Inflammatory macrophage treated with lipopolysaccharide for 4 hours (primary cell): ENCODE measurements around the gene MGST1.

Experiments used
- DNase-seq: peaks from one replicate; pipeline ENCODE4 v3.0.0-alpha.2; 2020

The MGST1 gene, protein sequence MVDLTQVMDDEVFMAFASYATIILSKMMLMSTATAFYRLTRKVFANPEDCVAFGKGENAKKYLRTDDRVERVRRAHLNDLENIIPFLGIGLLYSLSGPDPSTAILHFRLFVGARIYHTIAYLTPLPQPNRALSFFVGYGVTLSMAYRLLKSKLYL

DNA sequence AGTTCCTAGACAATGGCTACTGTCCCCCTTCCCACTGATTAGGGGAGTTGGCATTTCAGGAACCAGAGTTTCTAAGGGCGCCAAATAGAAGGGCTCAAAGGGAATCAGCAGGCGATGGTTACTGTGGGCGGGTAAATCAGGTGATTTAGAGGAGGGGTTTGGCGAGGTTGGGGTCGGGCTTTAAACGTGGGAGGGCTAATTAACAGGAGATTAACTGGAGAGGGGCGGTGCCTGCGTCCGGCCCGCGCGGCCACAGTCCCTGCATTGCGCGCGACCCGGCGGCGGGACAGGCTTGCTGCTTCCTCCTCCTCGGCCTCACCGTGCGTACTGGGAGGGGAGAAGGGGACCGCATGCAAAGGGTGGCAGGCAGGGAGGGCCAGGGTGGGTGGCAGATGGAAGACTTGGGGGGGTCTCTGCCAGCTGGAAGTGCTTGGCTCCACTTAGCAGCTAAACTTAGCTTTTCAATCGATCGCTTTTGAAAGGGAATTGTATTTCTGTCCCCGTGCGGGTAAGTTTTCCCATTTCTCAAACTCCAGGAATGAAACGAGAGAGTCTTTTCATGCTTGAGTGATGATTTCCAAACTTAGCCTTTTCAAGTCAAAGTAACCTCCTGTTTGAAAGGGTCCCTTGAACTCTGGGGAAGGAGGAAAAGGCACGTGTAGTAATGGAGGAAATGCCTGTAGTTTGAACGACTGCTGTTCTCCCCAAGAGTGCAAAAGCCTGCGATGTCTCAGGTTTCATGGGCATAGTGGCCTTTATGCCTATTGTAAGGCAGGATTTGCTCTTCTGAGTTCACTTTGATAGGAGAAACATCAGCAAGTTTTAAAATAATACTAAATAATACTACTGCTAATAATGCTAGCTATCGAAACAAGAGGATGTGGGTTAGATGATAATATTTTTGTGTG, at the start of gene MGST1:
TSS of gene MGST1 (plus strand) at position 255 of the 908 bp plus-strand sequence. CDS start 6,608 bp downstream, outside the sequence.
- peak; percentile 49 for DNase-seq

DNA sequence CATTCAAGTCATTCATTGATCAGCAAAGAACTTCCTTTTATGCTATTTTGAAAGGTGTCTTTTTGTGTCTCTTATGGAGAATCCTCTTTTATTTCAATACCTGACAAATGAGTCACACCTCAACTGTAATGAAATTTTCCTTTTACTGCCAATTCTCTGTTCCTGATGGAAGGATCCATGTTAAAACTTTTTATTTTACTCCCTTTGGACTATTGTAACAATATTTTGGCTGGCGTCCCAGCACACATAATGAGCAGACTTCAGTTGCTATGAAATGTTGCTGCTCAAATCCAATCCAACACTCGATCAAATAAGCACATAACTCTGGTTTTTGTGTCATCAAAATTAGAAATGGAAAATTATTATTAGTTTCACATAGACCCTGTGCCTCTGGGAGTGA, 48.0 kb upstream of the MGST1 start:
- no peak for DNase-seq

DNA sequence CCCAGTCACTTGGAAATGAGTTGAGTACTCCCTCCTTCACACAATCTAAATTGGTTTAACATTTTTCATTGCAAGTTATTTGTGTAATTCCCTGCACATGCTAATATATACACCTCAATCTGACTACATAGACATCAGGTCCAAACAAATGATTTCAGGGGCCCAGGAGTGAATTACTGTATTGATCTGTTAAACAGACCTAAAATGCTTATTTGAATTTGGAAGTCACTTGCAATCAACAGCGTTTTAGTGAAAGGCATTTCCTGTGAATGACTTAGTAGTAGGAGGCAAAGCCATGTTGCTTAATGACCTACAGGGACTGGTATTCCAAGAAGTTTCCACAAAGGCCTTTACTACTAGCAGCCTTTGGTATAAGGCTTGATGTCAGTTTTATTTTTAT, 47.3 kb upstream of the MGST1 start:
- DNase-seq = no peak

DNA sequence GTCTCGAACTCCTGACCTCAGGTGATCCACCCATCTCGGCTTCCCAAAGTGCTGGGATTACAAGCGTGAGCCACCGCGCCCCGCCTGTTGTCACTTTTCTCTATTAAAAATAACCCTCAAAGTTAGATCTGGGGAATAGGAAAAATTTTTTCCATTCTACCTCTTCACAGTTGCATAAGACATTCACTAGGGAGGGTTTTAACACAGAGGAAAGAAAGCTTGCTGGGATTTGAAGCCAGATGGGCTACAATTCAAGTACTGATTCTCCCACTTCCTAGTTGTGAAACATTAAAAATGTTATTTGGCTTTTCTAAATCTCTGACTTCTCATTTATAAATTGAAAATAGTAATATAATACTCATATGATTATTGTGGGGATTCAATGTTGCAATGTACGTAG, 46.7 kb upstream of the MGST1 start:
- DNase-seq = no peak

DNA sequence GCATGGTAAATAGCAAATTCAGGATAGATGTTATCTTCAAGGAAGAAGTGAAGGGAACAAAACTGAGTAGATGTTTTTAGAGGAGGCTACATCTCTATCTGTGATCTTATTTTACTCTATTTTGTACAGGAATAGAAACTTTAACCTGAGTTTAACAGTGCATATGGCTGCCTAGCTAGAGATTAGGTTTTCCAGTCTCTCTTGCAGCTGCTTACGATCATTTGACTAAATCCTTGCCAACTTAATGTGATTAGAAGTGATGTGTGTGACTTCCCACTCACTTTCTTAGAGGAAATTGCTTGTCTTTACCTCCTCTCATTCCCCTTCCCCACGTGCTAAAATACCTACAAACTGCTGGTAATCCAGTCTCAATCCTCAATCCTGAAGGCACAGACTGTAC, 43.5 kb upstream of the MGST1 start:
- no peak for DNase-seq

DNA sequence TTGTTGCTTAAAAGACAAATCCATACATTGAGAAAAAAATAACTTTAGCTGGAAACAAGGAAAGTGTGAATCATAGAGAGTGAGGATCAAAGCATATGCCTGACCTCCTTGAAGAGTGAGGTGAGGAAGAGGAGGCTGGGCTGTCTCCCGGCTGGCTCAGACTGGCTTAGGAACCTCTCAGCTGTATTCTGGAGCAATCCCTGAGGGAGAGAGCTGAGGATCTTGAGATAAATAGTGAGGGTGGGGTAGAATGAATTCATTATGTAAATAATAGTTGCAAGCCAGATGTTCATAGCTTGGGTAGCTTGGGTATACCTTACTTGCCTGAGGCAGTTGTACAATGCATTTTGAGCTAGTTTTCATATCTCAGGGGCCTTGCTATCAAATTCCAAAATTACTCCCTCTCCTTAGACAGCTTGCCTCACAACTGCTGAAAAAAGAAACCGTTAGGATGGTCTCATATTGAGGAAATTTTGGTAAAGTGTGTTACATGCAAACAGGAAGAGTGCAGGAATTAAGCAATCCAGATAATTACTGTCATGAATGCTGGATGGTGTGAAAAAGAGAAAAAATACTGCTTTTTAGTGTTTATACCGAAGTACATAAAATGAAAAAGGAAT, 39.5 kb upstream of the MGST1 start:
- DNase-seq = peak; percentile 7

DNA sequence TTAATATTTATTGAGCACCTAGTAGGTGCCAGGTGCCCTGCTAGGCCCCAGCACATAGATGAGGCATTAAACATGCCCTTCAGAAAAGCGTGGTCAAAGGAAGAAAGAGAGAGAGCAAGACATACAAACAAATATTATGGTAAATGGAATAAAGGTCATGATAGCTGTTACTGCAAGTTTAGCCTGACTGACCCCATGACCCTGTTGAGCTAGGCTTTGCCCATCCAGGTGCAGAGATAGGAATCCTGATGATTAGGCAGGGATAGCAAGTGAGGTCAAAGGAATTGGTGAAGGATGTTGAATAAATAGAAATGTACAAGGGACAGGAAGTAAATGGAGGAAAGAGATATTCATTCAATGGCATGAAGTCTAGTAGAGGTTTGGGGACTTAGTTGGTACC, 36.5 kb upstream of the MGST1 start:
- DNase-seq = no peak

DNA sequence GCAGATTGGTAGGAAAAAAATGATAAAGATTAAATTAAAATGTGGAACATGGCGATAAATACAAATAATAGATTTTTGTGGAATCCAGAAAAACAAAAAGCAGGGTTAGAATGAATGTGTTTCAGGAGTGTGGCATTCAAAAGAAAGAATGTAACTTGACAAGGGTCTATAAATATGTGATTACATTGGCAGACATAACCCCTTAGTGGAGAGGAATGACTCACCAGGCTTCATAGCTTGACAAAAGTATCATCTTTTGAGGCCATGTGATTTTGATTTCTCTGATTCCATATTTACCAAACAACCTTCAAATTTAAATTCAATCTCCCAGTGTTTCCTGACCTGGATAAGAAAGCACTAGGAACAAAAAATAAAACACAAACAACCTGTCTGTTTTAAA, 24.4 kb upstream of the MGST1 start:
- no peak for DNase-seq

DNA sequence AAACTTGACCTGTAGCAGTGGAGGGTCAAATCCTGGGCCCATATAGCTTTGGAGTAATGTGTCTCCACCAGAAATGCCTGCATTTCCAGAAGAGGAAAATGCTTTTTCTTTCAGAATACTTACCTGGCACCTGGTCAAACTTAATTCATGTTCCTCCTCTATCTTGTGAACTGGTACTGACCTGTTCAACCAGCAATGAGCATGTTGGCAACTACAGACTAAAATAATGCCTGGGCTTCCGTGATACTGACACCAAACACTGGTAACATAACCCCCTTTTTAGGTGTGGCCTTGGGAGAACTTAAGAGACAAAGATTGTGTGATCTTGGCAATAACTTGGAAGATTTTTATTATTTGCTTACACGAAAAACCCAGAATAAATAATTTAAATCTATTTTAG, 23.8 kb upstream of the MGST1 start:
- no peak for DNase-seq

DNA sequence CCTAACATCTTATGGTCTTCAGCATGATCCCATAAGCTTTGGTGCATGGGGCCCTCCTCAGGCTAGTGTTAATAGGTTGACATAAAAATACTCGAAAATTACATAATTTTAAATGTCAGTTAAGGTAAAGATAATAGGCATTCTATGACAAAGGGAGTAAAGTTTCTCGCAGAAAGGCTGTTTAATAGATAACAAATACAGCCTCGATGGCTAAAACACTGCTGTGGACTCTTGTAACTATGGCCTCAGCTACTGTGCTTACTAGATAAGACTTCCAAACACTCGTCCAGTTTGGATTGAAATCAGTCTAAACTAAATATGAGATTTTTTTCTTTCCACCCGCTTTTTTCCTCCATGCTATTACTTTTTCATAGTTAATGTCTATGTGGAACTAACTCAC, 23.2 kb upstream of the MGST1 start:
- DNase-seq = no peak

DNA sequence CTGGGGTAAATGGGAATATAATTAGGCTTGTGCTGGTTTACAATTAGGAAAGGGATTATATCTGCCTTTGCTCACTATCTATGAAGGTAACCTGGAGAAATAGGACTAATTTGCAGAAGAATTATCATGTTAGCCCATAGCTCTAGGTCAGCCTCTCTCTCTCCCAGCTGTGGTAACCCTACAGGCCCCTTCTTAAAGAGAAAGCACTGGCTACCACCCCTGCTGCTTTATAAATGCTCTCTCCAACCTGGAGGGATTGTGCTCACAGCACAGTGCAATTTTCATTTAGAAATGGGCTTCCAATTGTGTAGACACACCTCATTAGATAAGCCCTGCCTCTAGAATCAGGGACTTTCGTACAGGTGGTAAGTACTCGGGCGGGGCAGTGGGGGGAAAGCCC, 22.7 kb upstream of the MGST1 start:
- no peak for DNase-seq

DNA sequence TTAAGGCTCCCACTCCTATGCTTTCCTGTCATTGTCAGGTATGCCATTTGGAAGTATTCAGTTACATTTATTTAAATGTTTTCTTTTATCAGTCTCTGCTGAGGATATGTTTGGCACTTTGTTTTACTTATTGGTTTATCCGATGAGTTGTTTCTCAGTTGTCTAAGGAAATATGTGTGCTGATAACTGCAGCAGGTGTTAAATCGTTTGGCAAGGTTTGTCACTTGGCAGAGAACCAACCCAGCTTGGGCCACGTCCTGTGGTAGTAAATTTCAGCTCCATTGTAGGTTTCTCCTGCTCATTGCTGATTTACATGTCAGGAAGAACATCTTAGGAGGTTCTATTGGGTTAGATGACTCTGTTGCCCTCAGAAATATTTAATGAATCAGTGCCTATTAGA, 22.0 kb upstream of the MGST1 start:
- no peak for DNase-seq

DNA sequence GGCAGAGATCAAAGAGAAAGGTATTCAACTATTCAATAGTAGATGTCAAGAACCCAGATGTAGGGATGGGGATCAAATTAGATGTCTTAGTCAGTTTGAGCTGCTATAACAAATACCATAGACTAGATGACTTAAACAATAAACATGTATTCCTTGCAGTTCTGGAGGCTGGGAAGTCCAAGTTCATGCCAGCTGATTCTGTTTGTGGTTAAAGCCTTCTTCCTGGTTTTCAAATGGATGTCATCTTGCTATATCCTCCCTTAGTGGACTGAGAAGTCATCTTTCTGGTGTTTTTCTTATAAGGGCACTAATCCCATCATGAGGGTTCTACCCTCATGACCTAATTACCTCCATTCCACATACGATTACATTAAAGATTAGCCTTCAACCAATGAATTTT, 19.5 kb upstream of the MGST1 start:
- no peak for DNase-seq

DNA sequence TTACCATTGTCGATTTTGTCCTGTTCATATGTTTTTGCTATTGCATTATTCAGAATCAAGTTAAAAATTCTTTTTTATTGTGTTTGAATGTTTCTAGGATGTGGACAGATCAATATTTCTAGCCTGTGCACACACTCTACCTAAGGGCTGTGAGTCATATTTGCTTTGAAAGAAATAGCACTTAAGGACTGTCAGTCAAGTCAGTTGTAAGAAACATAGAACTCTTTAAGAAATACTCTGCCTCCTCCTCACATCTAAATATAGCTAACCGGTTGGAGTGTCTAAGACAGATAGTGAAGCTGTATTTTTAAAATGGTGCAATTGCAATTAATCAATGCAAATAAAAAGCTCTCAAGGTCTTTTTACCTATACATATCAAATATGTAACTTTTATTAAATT, 17.9 kb upstream of the MGST1 start:
- DNase-seq = no peak

DNA sequence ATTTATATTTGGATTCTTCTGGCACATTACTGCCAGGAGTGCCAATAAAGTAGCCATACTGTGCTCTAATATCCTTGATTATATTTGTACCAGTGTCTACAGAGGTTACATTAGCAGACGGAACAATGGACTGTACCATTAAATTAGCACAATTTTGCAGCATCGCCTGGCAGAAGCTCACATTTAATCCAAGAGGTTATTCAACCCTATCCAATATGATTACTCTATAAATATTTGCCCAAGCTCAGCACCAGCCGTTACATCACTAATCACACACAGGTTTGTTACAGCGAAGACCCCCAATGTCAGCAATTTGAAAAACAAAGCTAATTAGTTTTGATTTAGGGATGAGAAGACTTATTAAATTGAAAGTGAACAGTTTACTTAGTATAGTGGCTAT, 16.9 kb upstream of the MGST1 start:
- DNase-seq = no peak

DNA sequence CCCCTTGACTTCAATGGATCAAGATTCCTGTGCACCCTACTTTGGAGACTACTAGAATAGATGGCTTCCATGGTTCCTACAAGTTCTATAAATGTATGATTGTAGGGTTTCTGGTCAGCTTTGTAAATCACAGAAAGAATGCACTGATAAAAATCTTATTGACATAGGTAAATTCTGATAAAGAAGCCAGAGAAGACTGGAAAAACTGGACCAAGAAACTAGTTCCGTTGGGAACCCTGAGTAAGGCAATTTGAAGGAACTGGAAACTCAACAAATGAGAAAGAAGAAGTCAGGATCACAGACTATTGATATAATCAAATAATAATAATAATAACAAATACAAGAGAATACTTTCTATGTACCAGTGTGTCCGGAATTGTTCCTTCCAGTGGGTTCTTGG, 15.4 kb upstream of the MGST1 start:
- DNase-seq = no peak

DNA sequence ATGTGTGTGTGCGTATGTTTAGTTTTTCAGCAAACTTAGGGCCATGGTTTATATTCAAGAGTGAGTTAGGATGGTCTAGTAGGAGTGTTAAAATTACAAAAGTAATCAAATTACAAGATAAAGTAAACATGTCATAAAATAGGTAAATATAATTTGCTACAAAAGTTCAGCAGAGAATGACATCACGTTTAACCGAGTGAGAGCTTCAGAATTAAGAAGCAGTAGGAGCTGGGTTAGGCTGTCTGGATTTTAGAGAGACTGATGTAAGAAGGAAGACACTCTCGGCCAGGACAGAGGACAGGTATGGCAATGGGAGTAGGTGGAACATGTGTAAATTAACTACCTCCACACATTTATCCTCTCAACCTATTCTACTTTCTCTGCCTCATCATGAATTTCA, 11.6 kb upstream of the MGST1 start:
- DNase-seq = no peak

DNA sequence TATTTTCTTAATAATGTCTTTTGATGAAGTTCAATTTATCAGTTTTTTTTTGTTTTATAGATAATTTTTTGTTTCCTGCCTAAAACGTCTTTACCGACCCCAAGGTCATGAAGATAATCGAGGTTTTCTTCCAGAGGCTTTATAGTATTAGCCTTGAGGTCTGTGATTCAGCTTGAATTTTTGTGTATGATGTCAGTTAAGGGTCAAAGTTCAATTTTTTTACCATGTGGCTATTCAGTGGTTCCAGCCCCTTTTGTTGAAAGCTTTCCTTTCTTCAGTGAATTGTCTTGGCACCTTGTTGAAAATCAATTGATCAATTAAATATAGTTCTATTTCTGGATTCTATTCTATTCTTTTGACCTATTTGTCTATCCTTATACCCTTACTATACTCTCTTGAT, 3.2 kb upstream of the MGST1 start:
- no peak for DNase-seq

DNA sequence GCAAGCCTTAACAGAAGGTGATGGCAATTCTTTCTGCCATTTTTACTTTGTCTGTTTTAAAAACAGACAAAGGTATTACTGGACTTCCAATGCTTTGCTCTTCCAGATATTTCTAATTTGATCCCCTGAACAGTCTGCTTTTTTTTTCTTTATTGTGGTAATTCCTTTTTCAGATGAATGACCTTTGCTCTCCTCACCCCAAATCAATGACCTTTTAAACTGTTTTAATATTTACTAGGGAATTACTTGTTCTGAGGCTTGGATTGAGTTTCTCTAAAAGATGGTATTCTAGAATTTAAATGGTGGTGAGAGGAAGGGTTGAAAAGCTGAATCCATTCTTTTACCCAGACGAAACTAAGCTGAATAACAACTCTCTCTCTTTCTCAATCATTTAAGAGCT, 2.3 kb upstream of the MGST1 start:
- DNase-seq = no peak

DNA sequence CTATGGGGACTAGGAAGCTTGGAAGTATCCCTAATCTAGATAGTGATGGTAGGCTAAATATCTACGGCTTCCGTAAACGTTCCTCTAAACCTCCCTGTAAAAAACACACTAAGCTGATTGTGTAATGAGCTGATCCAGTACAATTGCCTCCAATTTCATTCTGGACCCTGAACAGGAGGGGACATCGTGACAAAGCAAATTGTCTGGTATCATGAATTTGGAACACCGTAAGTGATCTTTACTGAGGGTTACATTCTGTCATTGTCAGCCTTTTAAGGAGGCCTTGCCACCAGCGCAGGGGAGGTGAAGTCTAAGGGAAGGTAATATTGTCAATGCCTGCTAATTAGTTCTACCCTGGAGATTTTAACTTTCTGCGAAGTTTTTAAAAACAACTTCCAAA, 487 bp upstream of the MGST1 start:
- DNase-seq = no peak

DNA sequence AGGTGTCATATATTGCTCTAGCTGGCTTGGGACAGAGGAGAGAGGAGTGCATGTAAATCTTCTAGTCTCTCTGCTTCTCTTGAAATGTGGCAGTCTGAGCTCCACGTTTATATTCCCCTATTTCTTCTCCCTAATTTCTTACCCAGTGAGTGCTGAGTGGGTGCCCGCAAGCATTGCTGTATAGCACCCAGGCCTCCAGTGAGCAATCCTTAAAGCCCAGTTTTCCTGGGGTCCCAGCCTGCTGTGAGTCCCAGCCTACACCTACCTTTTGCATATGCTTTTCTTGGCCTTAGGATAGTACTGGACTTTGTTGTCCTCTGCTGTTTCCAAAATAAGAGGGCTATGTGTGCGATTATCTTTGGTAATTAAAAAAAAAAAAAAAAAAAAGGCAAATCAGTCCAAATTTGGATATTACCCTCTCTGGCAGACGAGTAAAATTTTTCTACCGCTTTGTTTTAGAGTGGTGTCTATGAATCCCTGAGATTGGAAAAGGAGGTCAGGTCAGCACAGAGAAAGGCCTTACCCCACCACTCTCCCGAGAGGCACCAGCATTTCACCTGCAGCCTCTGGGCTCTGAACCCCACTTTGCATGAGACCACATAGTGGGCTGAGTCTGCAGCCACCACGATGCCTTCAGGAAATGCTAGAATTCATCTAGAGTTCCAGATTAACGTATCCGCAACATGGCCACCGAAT, 1.1 kb downstream of the MGST1 start:
- DNase-seq = no peak

DNA sequence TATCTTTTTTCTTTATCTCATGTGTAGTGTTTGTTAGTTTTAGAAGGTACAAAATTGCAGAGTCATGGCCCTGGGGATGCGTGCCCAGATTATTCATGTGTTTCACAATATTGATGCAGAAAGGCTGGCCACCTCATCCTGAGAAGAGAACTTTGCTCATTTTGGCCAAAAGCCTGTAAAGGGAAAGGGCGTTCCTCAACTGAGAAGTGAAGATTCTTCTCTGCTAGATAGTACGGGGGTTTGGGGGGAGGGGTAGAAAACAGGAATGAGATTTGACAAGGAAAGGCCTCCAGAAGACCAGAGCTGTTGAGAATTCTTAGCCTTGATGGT, 1.7 kb downstream of the MGST1 start:
- peak; percentile 90 for DNase-seq

DNA sequence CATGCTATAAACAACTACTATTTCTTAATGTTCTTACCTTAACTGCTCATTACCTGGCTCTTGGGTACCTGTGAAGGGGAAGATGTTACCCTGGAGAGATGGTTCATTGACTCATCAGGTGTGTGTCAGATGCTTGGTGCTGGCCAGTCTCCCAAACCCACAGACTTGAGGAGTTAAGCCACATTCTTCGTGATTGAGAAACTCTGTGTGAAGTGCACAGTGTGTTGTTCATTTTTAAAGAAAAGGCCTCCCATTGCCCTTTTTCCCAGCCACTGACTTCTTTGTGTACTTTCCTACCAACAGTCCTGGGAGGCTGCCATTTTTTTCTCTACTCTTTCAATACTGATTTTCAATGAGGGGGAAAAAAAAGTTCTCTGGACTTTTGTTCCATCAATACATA, 3.2 kb downstream of the MGST1 start:
- peak; percentile 74 for DNase-seq

DNA sequence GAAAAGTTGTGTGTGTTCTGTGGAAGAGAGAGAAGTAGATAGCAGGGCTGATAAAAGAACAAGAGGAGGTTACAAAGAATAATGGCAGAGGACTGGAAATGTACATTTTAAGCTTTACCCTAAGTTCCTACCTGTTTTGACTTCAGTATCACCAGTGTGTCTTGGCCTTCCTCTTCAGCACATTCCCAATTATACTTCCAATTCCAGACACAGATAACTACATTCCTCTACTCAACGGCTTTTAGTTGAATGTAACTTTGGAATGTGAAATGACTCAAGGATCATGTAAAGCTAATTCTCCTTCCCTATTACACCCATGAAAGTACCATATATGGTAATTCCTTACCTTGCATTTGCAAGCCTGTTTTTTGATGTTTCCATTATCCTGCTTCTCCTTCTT, 5.0 kb downstream of the MGST1 start:
- no peak for DNase-seq
